Ovary (tissue), 3 donors: ENCODE results near the gene C20orf202.

ENCODE experiments used
- CTCF ChIP-seq, 3 donors: fragments of 450-650 bp in 2 of 3; fragments of 200-600 bp in 1 of 3; IDR thresholded peaks; one replicate each; pipeline versions ENCODE4 v1.5.1 to v1.8.0; 2016 to 2022; ENCODE audit warnings: antibody characterized with exemption in 3 of 3, mild to moderate bottlenecking in 1 of 3
- EP300 ChIP-seq: sonication (generic); formaldehyde crosslinking; IDR thresholded peaks from one replicate; pipeline ENCODE4 v1.6.1; 2017; ENCODE audit warnings: antibody characterized with exemption
- POLR2A ChIP-seq: fragments of 450-650 bp; IDR thresholded peaks from one replicate; pipeline ENCODE4 v1.6.1; 2017; ENCODE audit warnings: antibody characterized with exemption, mild to moderate bottlenecking, moderate library complexity
- donor health status: DM: no; HTN: no; CAD: no.

- TF ChIP-seq CTCF (IDR thresholded peaks at IDR 0.05) (no peak), EP300 (no peak), POLR2A (no peak)
Measured at GRCh38 chr20:1215386-1216170, 12.3 kb downstream of the C20orf202 start.
